Naive B cell (primary cell): ENCODE measurements around the gene CXCR5. TPM values are rescaled to one million over a fixed set of nuclear protein-coding genes. Genes with fewer than 3 reads are reported as not detected.

Experiments used
- ATAC-seq, 2 donors: fragments of 150-1000 bp; cut with Tn5 transposase; 2 replicates each; pipeline ENCODE4 v1.10.0; 2021; ENCODE audit warnings: low read depth in 2 of 2, mild to moderate bottlenecking in 2 of 2, moderate library complexity in 2 of 2
- DNase-seq: peaks from one replicate; pipeline ENCODE4 v3.0.0; 2022
- H3K27ac Mint-ChIP-seq, 6 donors: one replicate each; pipeline ENCODE4 v1.8.0; 2020 to 2022; ENCODE audit warnings: mild to moderate bottlenecking in 6 of 6, mixed read lengths in 6 of 6, moderate library complexity in 5 of 6, inconsistent platforms in 2 of 6
- H3K27me3 Mint-ChIP-seq, 3 donors: one replicate each; pipeline ENCODE4 v1.8.0; 2021 to 2022; ENCODE audit warnings: mixed read lengths in 3 of 3, mild to moderate bottlenecking in 1 of 3
- H3K36me3 Mint-ChIP-seq, 2 donors: one replicate each; pipeline ENCODE4 v1.8.0; 2020 to 2022; ENCODE audit warnings: mixed read lengths in 2 of 2, inconsistent platforms in 1 of 2, mild to moderate bottlenecking in 1 of 2
- H3K4me1 Mint-ChIP-seq, 3 donors: one replicate each; pipeline ENCODE4 v1.8.0; 2020 to 2022; ENCODE audit warnings: mixed read lengths in 3 of 3, inconsistent platforms in 1 of 3, mild to moderate bottlenecking in 1 of 3, moderate library complexity in 1 of 3
- H3K4me3 Mint-ChIP-seq, 8 donors: one replicate each; pipeline ENCODE4 v1.8.0; 2020 to 2022; ENCODE audit warnings: mild to moderate bottlenecking in 8 of 8, mixed read lengths in 8 of 8, moderate library complexity in 8 of 8, inconsistent platforms in 2 of 8
- H3K9me3 Mint-ChIP-seq, 7 donors: one replicate each; pipeline ENCODE4 v1.8.0; 2020 to 2022; ENCODE audit warnings: mixed read lengths in 7 of 7, mild to moderate bottlenecking in 5 of 7, inconsistent platforms in 2 of 7, moderate library complexity in 1 of 7
- polyA plus RNA-seq, 6 donors: library from polyadenylated mRNA; unstranded; fragments of 300-500 nt; fragmentation: Illumina TruSeq; gene quantifications; one replicate each; pipeline ENCODE4 v1.2.3, GENCODE V29; 2021; ENCODE audit warnings: low read depth in 6 of 6

CXCR5 gene
- polyA plus RNA-seq, 6 donors from 2014 or later = 101 to 157 (median 116) TPM

GRCh38 chr11:118935376-118935775 is 51.7 kb downstream of the CXCR5 start:
- Mint-ChIP-seq H3K9me3 (no peaks in the 10 kb centered on the region), H3K4me1 (peaks cover 29 to 66% (median 44%) of the 10 kb centered on the region in 3 donors), H3K27ac (peak overlapping the region; percentile 34 to 94 (median 80)), H3K27me3 (peaks cover 0 to 5% (median 4%) of the 10 kb centered on the region in 3 donors), H3K36me3 (no peaks in the 10 kb centered on the region), H3K4me3 (peak overlapping the region; percentile 44 to 86 (median 74))
- ATAC-seq (peak; percentile 87 to 90), DNase-seq (peak; percentile 67)

GRCh38 chr11:118938491-118939403 is 55.1 kb downstream of the CXCR5 start:
- no peaks in the 10 kb centered on the region for H3K9me3 Mint-ChIP-seq
- peak overlapping the region in 1 of 8 donors; percentile 31 for H3K4me3 Mint-ChIP-seq
- ATAC-seq = no peak
- peaks cover 0 to 10% (median 4%) of the 10 kb centered on the region in 3 donors for H3K27me3 Mint-ChIP-seq
- peaks cover 22 to 57% (median 37%) of the 10 kb centered on the region in 3 donors for H3K4me1 Mint-ChIP-seq
- H3K27ac Mint-ChIP-seq = peak overlapping the region in 2 of 6 donors; percentile 17 to 95
- no peaks in the 10 kb centered on the region for H3K36me3 Mint-ChIP-seq
- DNase-seq = no peak

- no peak overlapping the region for H3K4me3 Mint-ChIP-seq
Observed at GRCh38 chr11:118939404-118939915, 55.8 kb downstream of the CXCR5 start.

GRCh38 chr11:118939953-118940598 is 56.4 kb downstream of the CXCR5 start:
- Mint-ChIP-seq H3K27me3 (peaks cover 0 to 10% (median 4%) of the 10 kb centered on the region in 3 donors), H3K9me3 (no peaks in the 10 kb centered on the region), H3K4me3 (peak overlapping the region in 1 of 8 donors; percentile 3), H3K27ac (no peak overlapping the region), H3K4me1 (peaks cover 21 to 45% (median 35%) of the 10 kb centered on the region in 3 donors), H3K36me3 (no peaks in the 10 kb centered on the region)
- ATAC-seq (peak; percentile 39 to 55), DNase-seq (no peak)

More at GRCh38 chr11:118939404-118939915, 55.8 kb downstream of the CXCR5 start:
- peaks cover 22 to 51% (median 37%) of the 10 kb centered on the region in 3 donors for H3K4me1 Mint-ChIP-seq
- H3K27me3 Mint-ChIP-seq = peaks cover 0 to 10% (median 4%) of the 10 kb centered on the region in 3 donors
- no peak for ATAC-seq
- no peaks in the 10 kb centered on the region for H3K36me3 Mint-ChIP-seq
- no peak for DNase-seq
- H3K27ac Mint-ChIP-seq = peak overlapping the region in 2 of 6 donors; percentile 17 to 46
- H3K9me3 Mint-ChIP-seq = no peaks in the 10 kb centered on the region

GRCh38 chr11:118947091-118947490 is 63.4 kb downstream of the CXCR5 start:
- H3K9me3 Mint-ChIP-seq = no peaks in the 10 kb centered on the region
- H3K4me1 Mint-ChIP-seq = no peaks in the 10 kb centered on the region
- H3K27ac Mint-ChIP-seq = no peak overlapping the region
- ATAC-seq (no peak), DNase-seq (no peak)
- no peaks in the 10 kb centered on the region for H3K36me3 Mint-ChIP-seq
- peaks cover 0 to 17% (median 8%) of the 10 kb centered on the region in 3 donors for H3K27me3 Mint-ChIP-seq
- H3K4me3 Mint-ChIP-seq = no peak overlapping the region

Other genes starting within 250 kb of the CXCR5 start
- gene TREH, start 204.2 kb upstream of the CXCR5 start, polyA plus RNA-seq = not detected
- 100 to 1,000 TPM in 5 of 6 donors, 10 to 100 TPM in 1; 71.3 to 140 (median 124) TPM for gene DDX6, start 92.7 kb upstream of the CXCR5 start, polyA plus RNA-seq
- gene BCL9L, start 42.0 kb downstream of the CXCR5 start, polyA plus RNA-seq = 1 to 10 TPM in 2 of 6 donors, under 1 TPM in 3, not detected in 1; 0.50 to 3.2 (median 0.75) TPM
- under 1 TPM in 3 of 6 donors, not detected in 3; 0.33 to 0.43 (median 0.35) TPM for gene UPK2, start 72.4 kb downstream of the CXCR5 start, polyA plus RNA-seq
- gene FOXR1, start 87.9 kb downstream of the CXCR5 start, polyA plus RNA-seq = not detected
- 10 to 100 TPM in 5 of 6 donors, 1 to 10 TPM in 1; 9.5 to 21.7 (median 12.3) TPM for gene CENATAC, start 114.2 kb downstream of the CXCR5 start, polyA plus RNA-seq
- 1,000 to 10,000 TPM; 3,707 to 5,692 (median 4,418) TPM for gene RPS25, start 134.5 kb downstream of the CXCR5 start, polyA plus RNA-seq
- gene TRAPPC4, start 134.9 kb downstream of the CXCR5 start, polyA plus RNA-seq = 100 to 1,000 TPM in 1 of 6 donors, 10 to 100 TPM in 5; 45.6 to 103 (median 73.6) TPM
- 10 to 100 TPM in 4 of 6 donors, 1 to 10 TPM in 2; 8.1 to 12.8 (median 11.1) TPM for gene SLC37A4, start 147.0 kb downstream of the CXCR5 start, polyA plus RNA-seq
- 10 to 100 TPM in 5 of 6 donors, 1 to 10 TPM in 1; 7.1 to 13.4 (median 12.5) TPM for gene HYOU1, start 173.3 kb downstream of the CXCR5 start, polyA plus RNA-seq
- gene VPS11, start 183.9 kb downstream of the CXCR5 start, polyA plus RNA-seq = 10 to 100 TPM; 36.7 to 50.0 (median 46.2) TPM
- 10 to 100 TPM; 11.7 to 26.8 (median 16.4) TPM for gene HMBS, start 201.0 kb downstream of the CXCR5 start, polyA plus RNA-seq
- 10 to 100 TPM; 29.7 to 61.6 (median 34.5) TPM for gene DPAGT1, start 218.0 kb downstream of the CXCR5 start, polyA plus RNA-seq
- gene C2CD2L, start 223.5 kb downstream of the CXCR5 start, polyA plus RNA-seq = 1 to 10 TPM in 5 of 6 donors, under 1 TPM in 1; 0.55 to 3.8 (median 2.0) TPM
- gene HINFP, start 237.7 kb downstream of the CXCR5 start, polyA plus RNA-seq = 10 to 100 TPM in 3 of 6 donors, 1 to 10 TPM in 3; 7.0 to 19.3 (median 9.9) TPM